Urothelium cell line (cell line): ENCODE data around the gene IGSF23.
"Not testable (repeated sequence)": the region's sequence is repeated elsewhere in the genome, so short reads cannot be mapped to it uniquely, and the experiment has no call there.

Source experiments
- DNase-seq: peaks from one replicate; pipeline ENCODE4 v3.0.0; 2011; ENCODE audit warnings: low spot score, mixed read lengths
- FAIRE-seq: peaks from 2 replicates; lab custom pipeline; 2011; peaks lifted over from hg19 to GRCh38; lab: Jason Lieb, UNC

The IGSF23 gene

DNA sequence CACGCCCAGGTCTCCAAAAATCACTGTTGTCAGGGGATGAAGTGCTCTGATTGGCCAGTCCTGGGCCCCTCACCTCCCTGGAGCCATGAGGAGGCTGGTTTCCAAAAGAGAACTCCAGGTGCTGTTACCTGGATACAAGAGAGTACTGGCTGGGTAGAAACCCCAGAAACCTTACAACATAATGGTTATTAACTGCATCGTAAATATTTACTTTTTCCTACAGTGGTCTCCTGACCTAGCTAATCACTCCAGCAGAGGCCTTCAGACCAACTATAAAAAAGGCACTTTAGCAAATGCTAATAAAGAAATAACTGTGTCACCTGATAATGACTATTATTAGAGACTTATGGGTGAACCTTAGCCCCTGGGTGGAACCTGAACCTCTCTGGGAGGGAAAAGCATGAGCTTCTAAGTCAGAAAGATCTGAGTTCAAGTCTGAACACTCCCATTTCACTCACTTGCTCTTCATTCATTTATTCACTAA is 1.5 kb upstream of the IGSF23 start:
- no peak for DNase-seq
- no peak for FAIRE-seq

DNA sequence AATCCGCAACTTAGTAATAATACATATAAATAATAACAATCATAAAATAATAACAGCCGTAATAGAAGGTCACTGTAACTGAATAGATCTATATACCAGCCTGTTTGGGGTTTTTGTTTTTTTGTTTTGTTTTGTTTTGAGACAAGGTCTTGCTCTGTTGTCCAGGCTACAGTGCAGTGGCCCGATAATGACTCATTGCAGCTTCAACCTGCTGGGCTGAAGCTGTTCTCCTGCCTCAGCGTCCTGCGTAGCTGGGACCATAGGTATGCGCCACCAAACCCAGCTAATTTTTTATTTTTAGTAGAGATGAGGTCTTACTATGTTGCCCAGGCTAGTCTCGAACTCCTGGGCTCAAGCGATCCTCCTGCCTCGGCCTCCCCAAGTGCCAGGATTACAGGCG is 950 bp downstream of the IGSF23 start:
- DNase-seq: no peak
- FAIRE-seq: no peak

DNA sequence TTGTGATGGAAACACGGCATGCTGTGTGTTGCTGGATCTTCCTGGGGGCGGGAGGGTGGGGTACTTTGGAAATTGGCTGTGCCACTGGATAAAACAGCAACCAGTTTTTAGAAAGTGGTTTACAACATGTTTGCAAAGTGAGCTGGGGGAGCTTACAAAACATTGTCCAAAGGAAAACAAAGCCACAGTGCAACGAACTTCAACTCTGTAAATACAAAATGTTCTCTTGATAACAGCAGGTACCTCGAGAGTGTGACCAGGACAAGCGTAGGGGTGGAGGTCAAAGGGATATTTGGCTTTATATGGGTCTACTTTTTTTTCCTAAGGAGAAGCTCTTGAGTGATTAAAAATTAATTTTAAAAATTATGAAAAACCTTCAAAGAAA is 2.5 kb downstream of the IGSF23 start:
- DNase-seq: no peak
- FAIRE-seq: no peak

DNA sequence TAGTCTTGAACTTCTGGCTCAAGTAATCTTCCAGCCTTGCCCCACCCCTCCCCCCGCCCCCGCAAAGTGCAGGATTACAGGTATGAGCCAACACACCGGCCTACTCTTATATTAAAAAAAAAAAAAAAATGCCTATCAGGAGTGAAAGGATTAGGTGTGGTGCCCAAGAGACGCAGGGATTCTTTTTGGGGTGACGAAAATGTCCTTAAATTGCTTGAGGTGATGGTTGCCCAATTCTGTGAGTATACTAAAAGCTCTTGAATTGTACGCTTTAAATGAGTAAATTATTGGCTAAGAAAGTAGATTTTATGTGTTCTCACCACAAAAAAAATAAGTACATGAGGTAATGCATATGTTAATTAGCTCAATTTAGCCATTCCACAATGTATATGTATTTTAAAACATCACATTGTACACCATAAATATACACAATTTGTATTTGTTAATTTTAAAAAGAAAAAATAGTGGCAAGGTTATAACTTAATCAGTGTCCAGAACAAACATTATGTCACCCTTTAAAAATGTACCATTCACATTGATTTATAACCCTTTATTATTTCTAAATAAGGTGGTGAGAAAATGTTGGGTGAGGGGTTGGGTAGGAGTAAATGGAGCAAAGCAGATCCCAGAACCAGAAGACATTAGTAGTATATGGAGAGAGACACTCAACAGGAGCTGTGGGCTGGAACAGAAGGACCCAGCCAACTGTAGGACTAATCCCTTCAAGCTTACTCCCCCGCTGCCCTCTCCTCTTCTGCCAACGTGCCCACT is 3.9 kb downstream of the IGSF23 start:
- DNase-seq (no peak), FAIRE-seq (no peak)

DNA sequence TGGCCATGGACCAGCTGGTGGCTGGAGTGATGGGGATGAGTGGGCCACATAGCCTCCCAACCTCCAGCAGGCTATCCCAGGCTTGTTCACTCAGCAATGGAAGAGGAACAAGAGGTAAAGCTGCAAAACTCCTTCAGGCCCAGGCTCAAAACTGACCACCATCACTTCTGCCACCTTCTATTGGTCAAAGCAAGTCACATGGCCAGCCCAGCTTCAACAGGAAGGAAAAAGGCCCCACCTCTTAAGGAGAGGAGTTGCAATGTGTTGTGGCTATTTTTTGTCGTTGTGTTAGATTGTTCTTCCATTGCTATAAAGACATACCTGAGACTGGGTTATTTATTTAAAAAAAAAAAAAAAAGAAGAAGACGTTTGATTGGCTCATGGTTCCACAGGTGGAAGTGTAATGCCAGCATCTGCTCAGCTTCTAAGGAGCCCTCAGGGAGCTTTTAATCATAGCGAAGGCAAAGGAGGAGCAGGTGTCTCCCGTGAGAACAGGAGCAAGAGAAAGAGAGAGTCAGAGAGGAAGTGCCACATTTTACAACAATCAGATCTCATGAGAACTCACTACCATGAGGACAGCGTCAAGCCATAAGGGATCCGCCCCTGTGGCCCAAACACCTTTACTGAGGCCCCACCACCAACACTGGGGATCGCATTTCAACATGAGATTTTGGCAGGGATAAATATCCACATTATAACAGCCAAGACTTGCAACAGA is 5.4 kb downstream of the IGSF23 start:
- no peak for FAIRE-seq
- DNase-seq: no peak

GRCh38 chr19:44620667-44621066 is 7.3 kb downstream of the IGSF23 start:
- FAIRE-seq: no peak
- DNase-seq: no peak

DNA sequence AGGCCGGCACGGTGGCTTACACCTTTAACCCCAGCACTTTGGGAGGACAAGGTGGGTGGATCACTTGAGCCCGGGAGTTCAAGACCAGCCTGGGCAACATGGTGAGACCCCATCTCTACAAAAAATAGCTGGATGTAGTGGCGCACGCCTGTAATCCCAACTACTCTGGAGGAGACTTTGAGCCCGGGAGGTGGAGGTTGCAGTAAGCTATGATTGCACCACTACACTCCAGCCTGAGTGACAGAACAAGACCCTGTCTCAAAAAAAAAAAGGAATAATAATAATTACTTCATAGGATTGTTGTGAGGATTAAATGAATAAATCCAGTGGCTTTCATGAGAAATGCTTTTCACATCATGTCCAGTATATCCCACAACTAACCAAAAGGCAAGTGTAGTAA is 8.0 kb downstream of the IGSF23 start:
- FAIRE-seq: no peak
- DNase-seq: no peak

DNA sequence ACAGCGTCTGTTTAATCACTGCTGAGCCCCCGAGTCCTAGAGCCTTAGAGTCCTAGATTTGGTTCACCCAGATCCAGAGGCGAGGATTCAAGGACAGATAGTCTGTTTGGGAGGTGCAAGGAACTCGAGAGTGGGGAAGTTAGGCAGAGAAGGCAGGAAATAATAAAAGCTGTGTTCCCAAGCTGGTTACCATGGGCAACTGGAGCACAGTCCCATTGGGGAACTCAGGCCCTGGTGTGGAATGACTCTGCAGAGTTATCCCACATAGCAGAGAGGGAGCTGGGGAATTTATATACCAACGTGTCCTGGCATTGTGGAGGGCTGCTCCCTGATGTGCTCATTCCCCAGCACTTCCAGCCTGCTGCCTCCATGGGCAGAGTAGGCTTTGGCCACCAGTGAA is 9.7 kb downstream of the IGSF23 start:
- no peak for FAIRE-seq
- DNase-seq: no peak

DNA sequence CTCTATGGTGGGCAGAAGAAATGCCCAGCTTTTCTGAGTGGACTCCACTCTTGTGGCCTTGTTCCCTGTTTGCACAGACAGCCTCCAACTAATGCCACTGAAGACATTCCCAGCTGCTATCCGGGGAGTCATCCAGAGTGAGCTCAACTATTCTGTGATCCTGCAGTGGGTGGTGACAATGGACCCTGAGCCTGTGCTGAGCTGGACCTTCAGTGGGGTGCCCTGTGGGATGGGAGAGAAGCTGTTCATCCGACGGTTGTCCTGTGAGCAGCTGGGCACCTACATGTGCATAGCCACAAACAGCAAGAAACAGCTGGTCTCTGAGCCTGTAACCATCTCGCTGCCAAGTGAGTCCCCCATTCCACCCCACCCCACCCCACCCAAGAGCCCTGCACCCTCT is 10.3 kb downstream of the IGSF23 start:
- no peak for FAIRE-seq
- DNase-seq: no peak

DNA sequence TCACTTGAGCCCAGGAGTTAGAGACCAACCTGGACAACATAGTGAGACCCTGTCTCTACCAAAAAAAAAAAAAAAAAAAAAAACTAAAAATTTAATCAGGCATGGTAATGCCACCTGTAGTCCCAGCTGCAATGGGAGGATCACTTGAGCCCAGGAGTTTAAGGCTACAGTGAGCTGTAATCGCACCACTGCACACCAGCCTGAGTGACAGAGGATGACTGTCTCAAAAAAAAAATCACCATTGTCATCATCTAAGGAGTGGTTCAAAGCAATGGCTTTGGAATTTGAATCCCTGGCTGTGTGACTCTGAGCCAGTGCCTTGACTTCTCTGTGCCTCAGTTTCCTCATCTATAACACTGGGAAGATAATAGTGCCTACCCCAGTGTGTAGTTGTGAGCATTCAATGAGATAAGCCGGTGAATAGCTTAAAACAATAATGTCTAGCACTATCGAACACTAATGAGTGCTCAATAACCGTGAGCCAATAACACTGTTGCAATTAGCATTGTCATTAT is 11.5 kb downstream of the IGSF23 start:
- no peak for DNase-seq
- peak; percentile 30 for FAIRE-seq

DNA sequence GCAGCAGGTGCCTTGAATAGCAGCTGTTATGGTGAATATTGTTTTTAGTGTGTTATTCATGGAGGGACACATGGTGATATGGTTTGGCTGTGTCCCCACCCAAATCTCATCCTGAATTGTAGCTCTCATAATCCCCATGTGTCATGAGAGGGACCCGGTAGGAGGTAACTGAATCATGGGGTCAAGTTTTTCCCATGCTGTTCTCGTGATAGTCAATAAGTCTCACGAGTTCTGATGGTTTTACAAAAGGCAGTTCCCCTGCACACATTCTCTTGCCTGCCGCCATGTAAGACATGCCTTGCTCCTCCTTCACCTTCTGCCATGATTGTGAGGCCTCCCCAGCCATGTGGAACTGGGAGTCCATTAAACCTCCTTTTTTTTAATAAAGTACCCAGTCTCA is 12.3 kb downstream of the IGSF23 start:
- not testable (repeated sequence) for DNase-seq, FAIRE-seq

DNA sequence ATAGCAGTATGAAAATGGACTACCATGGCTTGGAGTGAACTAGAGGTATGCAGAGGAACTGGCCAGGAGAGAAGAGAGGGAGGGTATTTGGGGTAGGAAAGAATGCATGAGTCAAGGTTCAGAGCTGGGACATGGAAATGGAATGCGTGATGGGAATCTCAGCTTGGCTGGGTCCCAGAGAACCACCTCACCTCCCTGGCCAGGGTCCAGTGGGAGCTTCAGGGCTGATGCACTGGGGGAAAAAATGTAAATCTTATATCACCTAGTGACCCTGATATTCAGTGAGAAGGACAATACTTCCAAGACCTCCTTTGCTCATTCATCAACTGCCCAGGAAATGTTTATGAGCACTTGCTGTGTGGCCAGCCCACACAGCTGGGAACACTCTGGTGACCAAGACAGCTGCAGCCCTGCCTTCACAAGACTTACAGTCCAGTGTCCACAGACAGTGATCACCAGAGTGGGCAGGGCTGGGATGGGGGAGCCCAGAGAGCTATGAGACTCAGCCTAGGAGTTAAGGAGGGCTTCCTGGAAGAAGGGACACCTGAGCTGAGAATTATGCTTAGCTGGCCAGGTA is 12.8 kb downstream of the IGSF23 start:
- DNase-seq (peak; percentile 87), FAIRE-seq (peak; percentile 94)

DNA sequence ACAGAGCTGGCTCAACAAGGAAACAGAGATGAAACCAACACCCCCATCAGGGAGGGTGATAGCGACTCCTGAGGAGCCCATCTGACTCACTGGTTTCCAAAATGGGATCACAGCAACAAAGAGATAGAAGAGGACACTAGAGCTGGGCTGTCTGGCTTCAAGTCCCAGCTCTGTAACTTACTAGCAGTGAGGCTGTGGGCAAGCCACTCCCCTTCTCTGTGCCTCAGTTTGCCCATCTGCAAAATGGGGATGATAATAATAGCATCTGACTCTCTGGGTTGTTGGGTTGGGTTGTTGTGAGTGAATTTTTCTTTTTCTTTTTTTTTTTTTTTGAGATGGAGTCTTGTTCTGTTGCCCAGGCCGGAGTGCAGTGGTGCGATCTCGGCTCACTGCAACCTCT is 14.3 kb downstream of the IGSF23 start:
- DNase-seq (no peak), FAIRE-seq (no peak)

- DNase-seq (no peak), FAIRE-seq (no peak)
Observed at GRCh38 chr19:44628793-44629192, 15.4 kb downstream of the IGSF23 start.

DNA sequence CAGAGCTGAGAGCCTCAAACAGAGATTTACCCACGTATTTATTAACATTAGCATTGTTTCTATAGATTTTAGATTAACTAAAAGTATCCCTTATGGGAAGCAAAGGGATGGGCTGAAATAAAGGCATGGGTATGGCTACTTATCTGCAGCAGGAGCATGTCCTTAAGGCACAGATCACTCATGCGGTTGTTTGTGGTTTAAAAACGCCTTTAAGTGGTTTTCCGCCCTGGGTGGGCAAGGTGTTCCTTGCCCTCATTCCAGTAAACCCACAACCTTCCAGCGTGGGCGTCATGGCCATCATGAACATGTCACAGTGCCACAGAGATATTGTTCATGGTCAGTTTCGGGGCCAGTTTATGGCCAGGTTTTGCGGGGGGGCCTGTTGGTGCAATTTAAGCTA is 18.2 kb downstream of the IGSF23 start:
- DNase-seq, FAIRE-seq: not testable (repeated sequence)

- not testable (repeated sequence) for DNase-seq, FAIRE-seq
Observed at GRCh38 chr19:44634058-44634457, 20.7 kb downstream of the IGSF23 start.

DNA sequence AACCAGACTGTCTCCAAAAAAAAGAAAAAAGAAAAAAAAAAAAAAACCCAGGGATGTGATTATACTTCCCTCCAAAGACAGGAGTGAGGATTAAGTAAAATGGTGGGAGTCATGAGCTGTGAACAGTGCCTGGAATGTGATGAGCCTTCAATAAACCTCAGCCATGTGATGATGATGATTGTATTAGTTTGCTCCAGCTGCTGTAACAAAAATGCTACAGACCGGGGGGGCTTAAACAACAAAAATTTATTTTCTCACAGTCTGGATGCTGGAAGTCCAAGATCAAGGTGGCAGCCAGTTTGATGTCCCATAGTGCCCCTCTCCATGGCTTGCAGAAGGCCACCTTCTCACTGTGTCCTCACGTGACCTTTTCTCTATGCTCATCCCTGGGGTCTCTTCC is 21.4 kb downstream of the IGSF23 start:
- FAIRE-seq: no peak
- no peak for DNase-seq

DNA sequence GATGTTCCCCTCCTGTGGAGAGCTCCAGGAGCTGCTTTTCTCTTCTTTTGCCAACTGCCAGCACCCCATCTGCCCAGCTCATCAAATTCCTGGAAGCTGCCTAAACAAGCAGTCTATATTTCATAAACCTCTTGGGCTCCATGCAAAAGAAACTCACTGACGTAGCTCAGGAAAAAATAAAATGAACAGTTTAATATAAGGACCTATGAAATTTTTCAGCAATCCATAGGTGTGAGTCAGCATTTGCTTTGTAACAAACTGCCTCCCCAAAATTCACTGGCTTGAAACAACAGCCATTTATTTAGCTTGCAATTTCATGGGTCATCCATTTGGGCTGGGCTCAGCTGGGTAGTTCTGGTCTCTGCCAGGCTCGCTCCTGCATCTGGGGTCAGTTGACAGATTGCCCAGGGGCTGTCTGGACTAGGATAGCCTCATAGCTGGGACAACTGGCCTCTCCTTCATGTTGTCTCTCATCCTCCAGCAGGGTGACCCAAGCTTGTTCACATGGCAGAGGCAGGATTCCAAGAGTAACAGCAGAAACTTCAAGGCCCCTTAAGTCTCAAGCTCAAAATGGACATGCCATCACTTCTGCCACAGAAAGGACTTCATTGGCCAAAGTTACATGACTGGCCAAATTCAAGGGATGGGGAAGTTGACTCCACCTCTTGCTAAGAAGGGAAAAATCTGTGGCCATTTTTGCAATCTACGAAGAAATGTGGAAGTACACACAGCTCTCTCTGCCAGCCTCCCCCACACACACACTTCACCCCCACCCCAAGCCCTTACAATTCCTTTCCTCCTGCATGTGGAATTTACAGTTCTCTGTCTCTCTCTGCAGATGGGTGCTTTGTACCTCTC is 22.4 kb downstream of the IGSF23 start:
- DNase-seq: no peak

DNA sequence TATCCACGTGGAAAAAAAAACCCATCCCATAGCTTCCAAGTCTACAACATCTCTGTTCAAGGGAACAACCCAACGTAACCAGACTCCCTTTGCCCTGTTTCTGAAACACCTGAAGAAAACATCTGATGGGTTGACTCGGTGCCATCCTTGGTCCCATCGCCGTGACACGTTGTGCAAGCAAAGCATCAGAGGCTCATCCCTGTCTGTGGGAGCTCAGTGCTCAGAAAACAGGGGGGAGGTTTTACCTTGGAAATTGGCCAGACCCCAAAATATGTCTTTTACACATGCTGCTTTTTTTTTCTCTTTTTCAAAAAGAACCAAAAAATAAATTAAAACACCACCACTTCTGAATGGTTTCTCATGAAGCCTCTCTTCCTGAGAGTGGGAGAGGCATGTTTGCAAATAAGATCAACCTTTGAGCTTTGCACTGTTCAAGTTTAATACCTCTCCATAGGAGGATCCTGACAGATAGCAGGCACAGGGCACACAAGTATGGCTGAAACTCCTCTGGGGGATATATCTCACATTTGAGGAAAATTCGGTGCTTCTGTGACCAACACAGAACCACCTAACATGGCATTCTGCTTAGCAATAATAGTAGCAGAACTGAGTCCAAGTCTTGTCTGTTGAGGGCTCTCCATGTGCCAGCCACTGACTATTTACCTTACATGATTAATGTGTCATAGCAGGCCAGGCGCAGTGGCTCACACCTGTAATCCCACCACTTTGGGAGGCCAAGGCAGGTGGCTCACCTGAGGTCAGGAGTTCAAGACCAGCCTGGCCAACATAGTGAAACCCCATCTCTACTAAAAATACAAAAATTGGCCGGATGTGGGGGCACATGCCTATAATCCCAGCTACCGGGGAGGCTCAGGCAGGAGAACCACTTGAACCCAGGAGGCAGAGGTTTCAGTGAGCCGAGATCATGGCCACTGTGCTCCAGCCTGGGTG is 23.4 kb downstream of the IGSF23 start:
- no peak for FAIRE-seq
- DNase-seq: no peak

More for the DNA sequence above, 22.4 kb downstream of the IGSF23 start:
- FAIRE-seq: no peak

- DNase-seq (no peak), FAIRE-seq (no peak)
Observed at GRCh38 chr19:44637390-44637764, 24.0 kb downstream of the IGSF23 start.
